CD4-positive, alpha-beta T cell treated with Interleukin-17A for 1 hour (primary cell): ENCODE measurements around the gene WNT6.

Experiments used
- DNase-seq: peaks from one replicate; pipeline ENCODE4 v3.0.0-alpha.2; 2020

Gene WNT6

GRCh38 chr2:218894151-218894879, 34.7 kb downstream of the WNT6 start:
- no peak for DNase-seq

GRCh38 chr2:218894880-218895157, 35.2 kb downstream of the WNT6 start:
- DNase-seq, result no peak

GRCh38 chr2:218895326-218895725, 35.7 kb downstream of the WNT6 start:
- DNase-seq, result no peak

- DNase-seq, result no peak
Measured at GRCh38 chr2:218895759-218896500, 36.3 kb downstream of the WNT6 start.

GRCh38 chr2:218896501-218897393, 37.1 kb downstream of the WNT6 start:
- peak; percentile 94 for DNase-seq

- DNase-seq, result no peak
Measured at GRCh38 chr2:218897394-218898108, 37.9 kb downstream of the WNT6 start.

GRCh38 chr2:218898109-218898878, 38.7 kb downstream of the WNT6 start:
- DNase-seq, result peak; percentile 83

GRCh38 chr2:218899147-218899546, 39.5 kb downstream of the WNT6 start:
- DNase-seq, result no peak

GRCh38 chr2:218902427-218902826, 42.8 kb downstream of the WNT6 start:
- DNase-seq, result no peak

GRCh38 chr2:218904176-218904575, 44.6 kb downstream of the WNT6 start:
- DNase-seq, result no peak

GRCh38 chr2:218908721-218909619, 49.4 kb downstream of the WNT6 start:
- peak; percentile 92 for DNase-seq

GRCh38 chr2:218910741-218911140, 51.1 kb downstream of the WNT6 start:
- DNase-seq, result no peak

- DNase-seq, result no peak
Measured at GRCh38 chr2:218920504-218920903, 60.9 kb downstream of the WNT6 start.
